Osteocyte (in vitro differentiated cells): ENCODE data around the gene CAMKMT. TPM values are rescaled to one million over a fixed set of nuclear protein-coding genes. Genes with fewer than 3 reads are reported as not detected.

ENCODE experiments used
- DNase-seq: peaks from one replicate; pipeline ENCODE4 v3.0.0; 2021; ENCODE audit warnings: mixed read lengths; ENCODE audit not compliant: unreplicated experiment; ENCODE audit errors: extremely low spot score
- H3K27ac Mint-ChIP-seq: one replicate; pipeline ENCODE4 v1.8.0; 2021; ENCODE audit warnings: mild to moderate bottlenecking, mixed read lengths; ENCODE audit not compliant: unreplicated experiment
- H3K27me3 Mint-ChIP-seq: one replicate; pipeline ENCODE4 v1.8.0; 2021; ENCODE audit warnings: mixed read lengths; ENCODE audit not compliant: unreplicated experiment
- H3K36me3 Mint-ChIP-seq: one replicate; pipeline ENCODE4 v1.8.0; 2021; ENCODE audit warnings: mixed read lengths; ENCODE audit not compliant: unreplicated experiment
- H3K4me1 Mint-ChIP-seq: one replicate; pipeline ENCODE4 v1.8.0; 2021; ENCODE audit warnings: mixed read lengths; ENCODE audit not compliant: unreplicated experiment
- H3K4me3 Mint-ChIP-seq: one replicate; pipeline ENCODE4 v1.8.0; 2021; ENCODE audit warnings: mild to moderate bottlenecking, moderate library complexity, mixed read lengths; ENCODE audit not compliant: unreplicated experiment
- H3K9me3 Mint-ChIP-seq: one replicate; pipeline ENCODE4 v1.8.0; 2021; ENCODE audit warnings: mixed read lengths; ENCODE audit not compliant: unreplicated experiment
- CTCF ChIP-seq: fragments of 200-600 bp; sonication (generic); IDR thresholded peaks from 2 replicates; pipeline ENCODE4 v1.5.0; 2021; ENCODE audit warnings: antibody characterized with exemption, mild to moderate bottlenecking, moderate library complexity
- total RNA-seq: library from RNA; stranded (reverse); gene quantifications from 2 replicates; pipeline ENCODE4 v1.2.1, GENCODE V29; 2021

CAMKMT gene
- total RNA-seq, 1 donor from 2014 or later: 10.9 TPM

- peaks cover 25% of the 10 kb centered on the region for H3K9me3 Mint-ChIP-seq
- no peak for TF ChIP-seq CTCF
- peaks cover 3% of the 10 kb centered on the region for H3K36me3 Mint-ChIP-seq
- no peaks in the 10 kb centered on the region for H3K4me1 Mint-ChIP-seq
- no peak overlapping the region for H3K4me3 Mint-ChIP-seq
- H3K27me3 Mint-ChIP-seq: no peaks in the 10 kb centered on the region
- no peak overlapping the region for H3K27ac Mint-ChIP-seq
- DNase-seq: no peak
Observed at GRCh38 chr2:44628297-44628696, 266.6 kb downstream of the CAMKMT start.

- no peak for TF ChIP-seq CTCF
- H3K9me3 Mint-ChIP-seq: peaks cover 33% of the 10 kb centered on the region
- no peak overlapping the region for H3K27ac Mint-ChIP-seq
- DNase-seq: no peak
- H3K4me1 Mint-ChIP-seq: no peaks in the 10 kb centered on the region
- H3K4me3 Mint-ChIP-seq: no peak overlapping the region
- no peaks in the 10 kb centered on the region for H3K27me3 Mint-ChIP-seq
- H3K36me3 Mint-ChIP-seq: peaks cover 10% of the 10 kb centered on the region
Observed at GRCh38 chr2:44632931-44633689, 271.4 kb downstream of the CAMKMT start.

- Mint-ChIP-seq H3K27me3 (no peaks in the 10 kb centered on the region), H3K36me3 (peaks cover 10% of the 10 kb centered on the region), H3K4me1 (no peaks in the 10 kb centered on the region), H3K27ac (no peak overlapping the region), H3K4me3 (no peak overlapping the region), H3K9me3 (peaks cover 33% of the 10 kb centered on the region)
- TF ChIP-seq CTCF: no peak
- DNase-seq: no peak
Observed at GRCh38 chr2:44635725-44636124, 274.0 kb downstream of the CAMKMT start.

- Mint-ChIP-seq H3K36me3 (peaks cover 4% of the 10 kb centered on the region), H3K9me3 (peaks cover 14% of the 10 kb centered on the region), H3K4me3 (no peak overlapping the region), H3K4me1 (no peaks in the 10 kb centered on the region), H3K27ac (no peak overlapping the region), H3K27me3 (no peaks in the 10 kb centered on the region)
- no peak for TF ChIP-seq CTCF
- no peak for DNase-seq
Observed at GRCh38 chr2:44638649-44639048, 276.9 kb downstream of the CAMKMT start.

- peaks cover 2% of the 10 kb centered on the region for H3K36me3 Mint-ChIP-seq
- H3K27ac Mint-ChIP-seq: no peak overlapping the region
- TF ChIP-seq CTCF: no peak
Observed at GRCh38 chr2:44639399-44639798, 277.7 kb downstream of the CAMKMT start.

More at GRCh38 chr2:44639399-44639798, 277.7 kb downstream of the CAMKMT start:
- Mint-ChIP-seq H3K27me3 (no peaks in the 10 kb centered on the region), H3K9me3 (peaks cover 6% of the 10 kb centered on the region), H3K4me1 (peaks cover 6% of the 10 kb centered on the region), H3K4me3 (no peak overlapping the region)
- DNase-seq: no peak
